ENCODE results near the gene OR13F1.
"Not testable (repeated sequence)": the region's sequence is repeated elsewhere in the genome, so short reads cannot be mapped to it uniquely, and the experiment has no call there.

Gene OR13F1, protein sequence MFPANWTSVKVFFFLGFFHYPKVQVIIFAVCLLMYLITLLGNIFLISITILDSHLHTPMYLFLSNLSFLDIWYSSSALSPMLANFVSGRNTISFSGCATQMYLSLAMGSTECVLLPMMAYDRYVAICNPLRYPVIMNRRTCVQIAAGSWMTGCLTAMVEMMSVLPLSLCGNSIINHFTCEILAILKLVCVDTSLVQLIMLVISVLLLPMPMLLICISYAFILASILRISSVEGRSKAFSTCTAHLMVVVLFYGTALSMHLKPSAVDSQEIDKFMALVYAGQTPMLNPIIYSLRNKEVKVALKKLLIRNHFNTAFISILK

DNA sequence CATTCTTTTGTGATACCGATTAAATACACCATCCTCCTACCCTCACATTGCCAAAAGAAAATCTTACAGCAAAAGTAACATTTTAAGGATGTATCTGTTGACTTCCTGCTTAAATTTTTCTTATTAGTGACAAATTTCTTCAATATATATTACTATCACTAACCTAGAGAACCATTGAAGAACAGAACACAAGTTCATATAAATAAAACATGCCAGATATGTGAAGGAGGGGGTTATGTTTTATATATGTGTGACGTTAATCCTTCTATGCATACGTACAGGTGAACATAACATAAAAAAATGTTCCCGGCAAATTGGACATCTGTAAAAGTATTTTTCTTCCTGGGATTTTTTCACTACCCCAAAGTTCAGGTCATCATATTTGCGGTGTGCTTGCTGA lies at the start of gene OR13F1:
TSS of gene OR13F1 (plus strand) at position 301 of the 400 bp plus-strand sequence. CDS start at position 301, 0 bp downstream.
- no peak for DNase-seq (ENCODE audit: low spot score)

DNA sequence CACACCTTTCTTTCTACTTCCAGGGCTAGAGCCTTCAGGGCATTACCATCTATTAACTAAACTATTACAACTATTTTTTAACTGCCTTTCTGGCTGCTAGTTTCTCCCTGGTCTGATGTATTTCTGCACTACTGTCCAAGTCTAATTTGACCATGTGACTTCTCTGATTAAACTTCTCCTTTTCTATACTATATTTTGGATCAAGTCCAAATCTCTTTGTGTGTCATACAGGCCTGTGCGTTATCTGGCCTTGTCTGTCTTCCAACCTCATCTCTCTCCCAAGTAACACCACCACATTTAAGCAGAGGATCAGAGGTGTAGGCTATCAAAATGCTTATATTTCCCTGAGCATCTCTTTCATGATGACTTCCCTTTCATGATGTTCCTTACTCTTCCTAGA lies 47.2 kb upstream of the OR13F1 start:
- no peak for DNase-seq (ENCODE audit: low spot score)

DNA sequence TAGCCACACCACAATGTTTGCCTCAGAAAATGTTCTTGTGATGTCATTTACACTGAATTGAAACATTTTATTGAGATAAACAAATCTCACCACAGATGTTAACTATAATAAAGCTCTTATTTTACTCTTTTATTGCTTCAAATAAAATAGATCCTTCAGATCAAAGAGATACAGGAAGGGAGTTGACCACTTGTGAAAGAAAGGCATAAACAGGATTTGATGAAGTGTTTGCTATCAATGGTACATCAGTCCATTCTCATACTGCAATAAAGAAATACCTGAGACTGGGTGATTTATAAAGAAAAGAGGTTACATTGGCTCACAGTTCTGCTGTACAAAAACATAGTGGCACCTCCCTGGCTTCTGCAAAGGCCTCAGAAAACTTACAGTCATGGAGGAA lies 40.2 kb upstream of the OR13F1 start:
- no peak for DNase-seq (ENCODE audit: low spot score)

DNA sequence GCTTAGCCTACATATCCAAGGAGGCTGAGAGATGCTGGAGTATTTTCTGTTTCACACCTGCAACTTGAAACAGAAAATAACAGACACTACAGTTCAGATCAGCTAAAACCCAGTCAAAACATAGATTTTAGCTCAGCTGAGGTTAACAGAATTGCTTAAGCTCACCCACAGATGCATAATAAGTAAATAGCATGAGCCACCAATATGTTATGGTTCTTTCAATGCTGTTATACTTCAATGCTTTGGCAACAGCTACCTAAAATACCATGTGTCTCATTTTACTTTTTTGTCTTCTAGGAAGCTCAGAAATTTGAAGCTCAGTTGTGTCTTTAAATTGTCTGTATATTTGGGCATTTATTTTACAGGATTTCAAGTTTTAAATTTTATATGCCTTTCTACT lies 35.8 kb upstream of the OR13F1 start:
- no peak for DNase-seq (ENCODE audit: low spot score)

DNA sequence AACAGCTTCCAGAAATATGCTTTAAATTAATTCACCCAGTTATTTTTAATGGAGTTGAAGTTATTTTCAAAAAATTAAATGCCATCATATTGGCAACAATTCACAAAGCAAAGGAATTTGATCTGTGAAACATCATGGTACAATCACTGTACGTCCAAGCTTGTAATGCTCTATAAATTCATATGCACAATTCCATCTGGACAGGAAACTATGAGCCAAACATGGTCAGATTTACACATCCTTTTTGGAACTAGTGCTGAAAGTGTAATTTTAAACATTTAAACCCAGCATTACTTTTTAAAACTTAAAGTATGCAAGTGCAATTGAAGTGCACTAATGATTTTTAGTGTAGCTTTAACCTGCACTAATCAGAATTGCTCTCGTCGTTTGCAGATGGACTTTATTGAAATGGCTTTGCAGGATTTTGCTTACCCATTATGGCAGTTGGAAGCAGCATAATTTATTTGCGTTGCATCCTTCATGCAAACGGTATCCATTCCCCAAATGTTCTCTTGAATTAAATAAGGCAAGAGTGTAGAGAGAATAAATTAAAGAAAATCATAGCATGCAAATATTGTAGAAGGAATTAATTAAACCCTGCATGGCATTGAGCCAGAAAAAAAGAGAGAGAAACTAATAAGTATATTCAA lies 21.0 kb upstream of the OR13F1 start:
- DNase-seq (ENCODE audit: low spot score) = no peak

DNA sequence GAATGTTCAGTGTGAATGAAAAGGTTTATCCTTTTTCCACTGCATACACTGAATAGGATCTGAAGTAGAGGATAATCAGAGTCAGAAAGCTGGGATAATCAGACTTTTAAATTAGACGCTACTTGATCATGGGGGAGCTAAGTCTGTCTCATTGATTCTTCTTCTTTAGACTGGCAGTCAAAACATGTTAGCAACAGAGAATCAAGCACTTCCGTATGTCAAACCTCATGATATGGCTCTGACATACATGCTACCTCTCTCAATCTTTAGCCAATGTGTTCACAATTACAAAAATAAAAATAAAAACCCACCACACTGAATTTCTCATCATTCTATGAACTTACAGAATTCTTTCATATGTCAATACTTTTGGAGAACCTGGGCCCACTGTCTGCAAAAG lies 19.0 kb upstream of the OR13F1 start:
- no peak for DNase-seq (ENCODE audit: low spot score)

DNA sequence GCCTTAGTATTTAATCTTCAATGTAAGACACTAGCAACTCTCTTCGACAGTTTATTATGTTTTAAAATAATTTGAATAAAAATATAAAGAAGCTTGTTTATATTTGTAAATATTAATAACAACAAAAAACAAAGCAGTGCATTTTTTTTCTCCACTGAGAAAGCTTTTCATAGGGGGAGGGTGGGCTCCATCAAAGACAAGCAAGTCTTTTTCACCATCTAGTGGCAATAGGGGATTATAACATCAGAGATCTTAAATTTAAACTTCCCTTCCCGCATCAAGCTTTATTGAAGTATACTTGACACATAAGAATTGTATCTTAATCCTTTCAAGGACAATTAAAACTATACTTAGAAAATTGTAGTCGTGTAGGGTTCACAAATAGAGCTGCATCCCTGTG lies 9.3 kb upstream of the OR13F1 start:
- DNase-seq (ENCODE audit: low spot score) = no peak

DNA sequence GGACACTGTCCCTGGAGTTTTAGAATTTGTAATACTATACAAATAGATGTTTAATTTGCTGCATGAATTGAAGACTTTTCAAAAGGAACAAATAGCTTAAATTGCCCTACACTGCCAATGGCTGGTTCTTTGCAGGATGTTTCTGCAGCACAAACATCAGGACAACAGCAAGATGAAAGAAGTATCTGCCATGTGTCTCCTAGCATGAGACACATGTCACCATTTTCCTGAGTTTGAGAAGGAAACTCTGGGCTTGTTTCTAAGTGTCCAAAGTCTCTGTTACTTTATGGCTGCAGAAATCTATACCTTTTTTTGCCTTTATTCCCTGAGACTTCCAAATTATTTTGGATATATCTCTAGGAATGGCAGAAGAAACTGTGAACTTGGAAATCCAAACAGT lies 623 bp upstream of the OR13F1 start:
- no peak for DNase-seq (ENCODE audit: low spot score)

DNA sequence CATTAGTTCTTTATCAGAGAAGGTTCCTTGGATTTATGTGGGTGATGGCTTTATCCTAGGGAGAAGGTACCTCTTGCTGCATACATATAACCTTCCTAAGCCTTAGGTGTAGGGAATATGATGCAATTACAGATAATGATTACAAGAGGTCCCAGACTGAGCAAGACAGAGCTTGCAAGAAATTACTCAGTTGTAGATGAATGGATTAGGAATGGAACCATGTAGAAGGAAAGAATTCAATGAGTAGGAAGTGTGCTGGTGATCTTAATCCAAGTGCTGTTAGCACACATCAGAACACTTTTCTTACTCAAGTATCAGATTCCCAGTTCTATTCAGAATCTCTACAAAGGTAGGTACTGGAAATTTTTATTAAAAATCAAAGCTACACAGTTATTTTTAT lies 2.5 kb downstream of the OR13F1 start:
- DNase-seq (ENCODE audit: low spot score) = no peak

DNA sequence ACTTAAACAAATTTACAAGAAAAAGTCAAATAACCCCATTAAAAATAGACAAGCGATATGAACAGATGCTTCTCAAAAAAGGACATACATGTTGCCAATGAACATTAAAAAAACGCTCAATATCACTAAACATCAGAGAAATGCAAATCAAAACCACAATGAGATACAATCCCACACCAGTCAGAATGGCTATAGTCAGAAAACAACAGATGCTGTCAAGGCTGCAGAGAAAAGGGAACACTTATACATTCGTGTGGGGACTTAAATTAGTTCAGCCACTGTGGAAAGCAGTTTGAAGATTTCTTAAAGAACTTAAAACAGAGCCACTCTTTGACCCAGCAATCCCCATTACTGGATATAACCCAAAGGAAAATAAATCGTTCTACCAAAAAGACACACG lies 10.8 kb downstream of the OR13F1 start:
- no peak for DNase-seq (ENCODE audit: low spot score)

DNA sequence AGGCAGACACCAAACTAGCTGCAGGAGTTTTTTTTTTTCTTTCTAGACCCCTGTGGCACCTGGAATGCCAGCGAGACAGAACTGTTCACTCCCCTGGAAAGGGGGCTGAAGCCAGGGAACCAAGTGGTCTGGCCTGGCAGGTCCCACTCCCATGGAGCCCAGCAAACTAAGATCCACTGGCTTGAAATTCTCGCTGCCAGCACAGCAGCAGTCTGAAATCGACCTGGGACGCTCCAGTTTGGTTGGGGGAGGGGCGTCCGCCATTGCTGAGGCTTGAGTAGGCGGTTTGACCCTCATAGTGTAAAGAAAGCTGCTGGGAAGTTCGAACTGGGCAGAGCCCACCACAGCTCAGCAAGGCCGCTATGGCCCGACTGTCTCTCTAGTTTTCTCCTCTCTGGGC lies 16.2 kb downstream of the OR13F1 start:
- not testable (repeated sequence) for DNase-seq (ENCODE audit: low spot score)

DNA sequence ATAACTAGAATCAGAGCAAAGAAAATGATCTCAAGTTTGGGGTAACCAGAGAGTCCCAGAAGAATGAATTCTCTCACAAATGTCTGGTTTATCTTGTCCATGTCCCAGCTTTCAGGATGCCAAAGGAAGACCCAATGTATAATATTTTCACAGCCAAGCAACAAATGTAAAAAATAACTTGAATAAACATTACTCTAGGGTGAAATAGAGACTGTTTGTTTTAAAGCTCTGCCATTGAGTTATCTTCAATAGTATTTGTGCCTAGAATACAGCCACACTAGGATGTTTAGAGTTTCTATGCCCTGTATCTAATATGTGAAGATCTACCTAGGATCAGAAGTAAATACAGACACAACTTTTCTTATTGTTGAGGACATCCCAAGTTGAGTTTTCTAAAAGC lies 23.0 kb downstream of the OR13F1 start, which contains the start of gene OR13C4:
TSS of gene OR13C4 (minus strand) at position 101 of the 400 bp plus-strand sequence. CDS start at position 101, 0 bp downstream.
- DNase-seq (ENCODE audit: low spot score) = no peak

DNA sequence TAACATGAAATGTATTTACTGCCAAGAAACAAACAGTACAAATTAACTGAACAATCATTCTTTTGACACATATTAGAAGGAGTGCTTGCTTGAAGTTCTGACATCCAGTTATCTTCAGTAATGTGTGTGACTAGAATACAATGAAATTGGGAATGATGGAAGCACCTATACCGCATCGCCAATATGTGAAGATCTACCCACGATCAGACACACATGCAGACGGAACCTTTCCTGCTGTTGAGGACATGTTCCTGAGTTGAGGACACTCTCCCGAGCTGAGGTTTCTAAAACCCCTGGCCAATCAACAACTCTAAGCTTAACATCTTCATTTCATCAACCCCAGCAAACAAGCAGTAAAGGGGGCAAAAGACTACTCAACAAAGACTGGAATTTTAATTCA lies 32.7 kb downstream of the OR13F1 start, which contains the start of gene OR13C3:
TSS of gene OR13C3 (minus strand) at position 101 of the 400 bp plus-strand sequence. CDS start 133 bp downstream, outside the sequence.
- DNase-seq (ENCODE audit: low spot score) = no peak

DNA sequence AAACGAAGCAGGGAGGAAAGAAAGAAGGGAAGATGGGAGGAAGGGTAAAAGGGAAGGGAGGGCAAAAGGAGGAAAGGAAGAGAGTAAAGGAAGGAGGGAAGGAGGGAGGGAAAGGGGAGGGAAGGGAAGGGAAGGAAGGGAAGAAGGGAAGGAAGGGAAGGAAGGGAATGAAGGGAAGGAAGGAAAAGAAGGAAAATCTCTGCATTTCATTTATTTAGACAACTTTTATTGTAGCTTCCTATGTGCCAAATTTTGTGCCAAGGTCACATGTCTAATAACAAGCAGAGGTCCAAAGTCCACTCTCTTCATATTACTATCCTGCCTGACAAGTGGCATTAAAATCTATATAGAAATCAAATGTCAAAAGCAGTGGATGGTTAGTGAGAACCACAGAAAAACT lies 35.2 kb downstream of the OR13F1 start:
- no peak for DNase-seq (ENCODE audit: low spot score)

DNA sequence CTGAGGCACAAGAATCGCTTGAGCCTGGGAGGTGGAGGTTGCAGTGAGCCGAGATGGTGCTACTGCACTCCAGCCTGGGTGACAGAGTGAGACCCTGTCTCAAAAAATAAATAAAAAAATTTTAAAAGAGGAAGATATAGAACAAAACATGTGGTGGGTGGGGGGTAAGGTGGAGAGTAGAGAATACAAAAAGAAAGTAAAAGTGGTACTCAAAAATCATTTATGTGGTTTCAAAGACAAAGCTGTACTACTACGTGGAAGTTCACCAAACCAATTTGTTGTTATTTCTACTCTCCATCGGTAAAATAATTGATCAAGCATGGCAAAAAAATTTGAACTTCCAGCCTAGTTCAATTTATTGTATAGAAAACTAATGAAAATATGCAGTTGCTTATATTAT lies 40.6 kb downstream of the OR13F1 start:
- DNase-seq (ENCODE audit: low spot score) = no peak

DNA sequence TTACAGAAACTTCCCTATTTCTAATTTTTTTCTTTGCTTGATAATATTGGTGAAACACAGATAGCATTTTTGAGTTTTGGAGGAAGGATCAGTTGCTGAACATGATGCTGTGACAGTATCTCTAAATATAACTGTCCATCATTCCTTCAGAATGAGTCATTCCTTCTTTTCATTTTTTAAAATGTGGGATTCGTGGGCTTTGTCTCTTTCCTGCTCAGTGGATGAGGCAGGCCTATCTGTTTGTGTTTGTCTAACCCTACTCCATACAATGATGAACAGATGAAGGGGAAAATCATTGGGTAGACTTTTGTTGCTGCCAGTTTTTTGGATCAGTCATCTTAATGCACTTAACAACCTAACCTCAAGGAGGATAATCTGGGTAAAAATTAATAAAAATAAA lies 49.2 kb downstream of the OR13F1 start:
- no peak for DNase-seq (ENCODE audit: low spot score)

All from AG08396 (cell line).